ENCODE data around the gene AKIRIN1. TPM values are rescaled to one million over a fixed set of nuclear protein-coding genes. Genes with fewer than 3 reads are reported as not detected.

The AKIRIN1 gene
- total and polyA plus RNA-seq, 2 donors (not counting 3 experiments of a cell fraction or from before 2014, with no cell fraction given) = 28.4 to 43.4 TPM

DNA sequence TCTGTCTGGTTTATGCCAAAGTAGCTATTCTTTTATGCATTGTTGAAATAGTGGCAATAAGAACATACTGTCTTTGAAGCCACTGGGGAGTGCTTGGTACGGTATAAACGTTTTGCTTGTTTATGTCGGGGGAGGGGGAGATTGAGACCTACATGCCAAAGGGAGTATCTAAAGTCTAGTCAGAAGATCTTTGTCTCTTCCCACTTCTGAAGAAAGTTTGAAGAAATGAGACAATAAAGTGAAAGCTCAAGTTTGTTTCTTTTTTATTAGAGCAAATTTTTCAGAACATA lies 6.8 kb downstream of the AKIRIN1 start:
- Histone ChIP-seq H3K27ac (ENCODE audit: insufficient read depth, low read depth, low read length) (no peak overlapping the region), H4K20me1 (replicated peaks; ENCODE audit: control insufficient read depth, extremely low read depth, insufficient read depth, low read length) (peaks cover 10% of the 10 kb centered on the region), H3K9me1 (replicated peaks; ENCODE audit: control insufficient read depth, extremely low read depth, insufficient read depth, low read length) (no peaks in the 10 kb centered on the region), H2AFZ (ENCODE audit: low read depth, low read length) (no peak overlapping the region), H3K79me2 (ENCODE audit: control insufficient read depth, insufficient read depth, low read length) (peaks cover 68% of the 10 kb centered on the region), H3K36me3 (ENCODE audit: control insufficient read depth in 2 of 2, extremely low read depth in 1 of 2, insufficient read depth in 2 of 2, low read length in 2 of 2) (peaks cover 9 to 11% of the 10 kb centered on the region in 2 experiments), H3K9me3 (replicated peaks; ENCODE audit: control insufficient read depth, insufficient read depth, low read length) (no peaks in the 10 kb centered on the region), H3K4me3 (replicated peaks in 1 of 3; ENCODE audit: insufficient read depth in 1 of 3, low read depth in 1 of 3, low read length in 3 of 3) (no peak overlapping the region), H3K4me2 (ENCODE audit: insufficient read depth, low read length) (no peak overlapping the region), H3K27me3 (ENCODE audit: control insufficient read depth in 2 of 2, insufficient read depth in 2 of 2, low read length in 2 of 2) (no peaks in the 10 kb centered on the region), H3K4me1 (ENCODE audit: control insufficient read depth, extremely low read depth, insufficient read depth, low read length) (peaks cover 4% of the 10 kb centered on the region), H3K9ac (replicated peaks; ENCODE audit: extremely low read depth, insufficient read depth, low read length) (no peak overlapping the region)
- DNase-seq (ENCODE audit: low read depth, low spot score) (no peak), FAIRE-seq (no peak)
- TF ChIP-seq, protein P1, sequence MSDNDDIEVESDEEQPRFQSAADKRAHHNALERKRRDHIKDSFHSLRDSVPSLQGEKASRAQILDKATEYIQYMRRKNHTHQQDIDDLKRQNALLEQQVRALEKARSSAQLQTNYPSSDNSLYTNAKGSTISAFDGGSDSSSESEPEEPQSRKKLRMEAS (IDR thresholded peaks at IDR 0.05; ENCODE audit: insufficient read depth, insufficient read length) = no peak
- no peak for TF ChIP-seq POLR2A (IDR thresholded peaks at IDR 0.05; ENCODE audit: low read depth, low read length)
- TF ChIP-seq JUN (IDR thresholded peaks at IDR 0.05; ENCODE audit: borderline replicate concordance, insufficient read depth, insufficient read length, low read depth) = no peak
- TF ChIP-seq MYC (IDR thresholded peaks at IDR 0.05; ENCODE audit: low read depth, low read length) = no peak
- no peak for TF ChIP-seq EZH2 (IDR thresholded peaks at IDR 0.05; ENCODE audit: borderline replicate concordance, low read depth, low read length, severe bottlenecking)
- TF ChIP-seq, protein P2, sequence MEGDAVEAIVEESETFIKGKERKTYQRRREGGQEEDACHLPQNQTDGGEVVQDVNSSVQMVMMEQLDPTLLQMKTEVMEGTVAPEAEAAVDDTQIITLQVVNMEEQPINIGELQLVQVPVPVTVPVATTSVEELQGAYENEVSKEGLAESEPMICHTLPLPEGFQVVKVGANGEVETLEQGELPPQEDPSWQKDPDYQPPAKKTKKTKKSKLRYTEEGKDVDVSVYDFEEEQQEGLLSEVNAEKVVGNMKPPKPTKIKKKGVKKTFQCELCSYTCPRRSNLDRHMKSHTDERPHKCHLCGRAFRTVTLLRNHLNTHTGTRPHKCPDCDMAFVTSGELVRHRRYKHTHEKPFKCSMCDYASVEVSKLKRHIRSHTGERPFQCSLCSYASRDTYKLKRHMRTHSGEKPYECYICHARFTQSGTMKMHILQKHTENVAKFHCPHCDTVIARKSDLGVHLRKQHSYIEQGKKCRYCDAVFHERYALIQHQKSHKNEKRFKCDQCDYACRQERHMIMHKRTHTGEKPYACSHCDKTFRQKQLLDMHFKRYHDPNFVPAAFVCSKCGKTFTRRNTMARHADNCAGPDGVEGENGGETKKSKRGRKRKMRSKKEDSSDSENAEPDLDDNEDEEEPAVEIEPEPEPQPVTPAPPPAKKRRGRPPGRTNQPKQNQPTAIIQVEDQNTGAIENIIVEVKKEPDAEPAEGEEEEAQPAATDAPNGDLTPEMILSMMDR (IDR thresholded peaks at IDR 0.05; ENCODE audit: extremely low read depth in 1 of 2, insufficient read depth in 1 of 2, low read depth in 1 of 2, low read length in 2 of 2) = no peak
- TF ChIP-seq FOS (IDR thresholded peaks at IDR 0.05; ENCODE audit: borderline replicate concordance, insufficient read depth, low read length) = no peak
- TF ChIP-seq POLR2AphosphoS5 (IDR thresholded peaks at IDR 0.05; ENCODE audit: insufficient read depth, low read depth, low read length) = no peak
- no peak for TF ChIP-seq GATA2 (IDR thresholded peaks at IDR 0.05; ENCODE audit: insufficient read depth, insufficient read length, low read depth, low read length)
- dilution Hi-C loops (cut with MboI; ENCODE audit: extremely low pct_ligation_motif_present, low sequenced_read_pairs) = no loop called here
- POLR2A ChIA-PET = interaction anchor here (0.6 kb wide), 1 partner anchor 61 kb away, joined by 3 read pairs; no protein-coding TSS in a partner anchor
- CTCF ChIA-PET = interaction anchor here (0.8 to 1.1 kb wide), 2 partner anchors 26 to 29 kb away, joined by 3 read pairs; partner anchors contain the start of gene NDUFS5
- no TSS peak for BruUV-seq (replicated peaks)
- intact Hi-C loops (cut with micrococcal nuclease) = no loop called here
